Body of pancreas (tissue), 4 donors: ENCODE results near the gene KIF16B.

Experiments used
- POLR2A ChIP-seq, 3 donors: fragments of 450-650 bp; IDR thresholded peaks; one replicate each; pipeline ENCODE4 v1.6.1; 2016; ENCODE audit warnings: antibody characterized with exemption in 3 of 3, mild to moderate bottlenecking in 2 of 3
- TF ChIP-seq, protein P1 (sequence below), 7 experiments: fragments of 450-650 bp in 4 of 7; fragments of 200-600 bp in 3 of 7; sonication (generic) in 3 of 7; IDR thresholded peaks; one replicate each; pipeline ENCODE4 v1.5.1; 2016 to 2019; ENCODE audit warnings: antibody characterized with exemption in 7 of 7

DNA sequence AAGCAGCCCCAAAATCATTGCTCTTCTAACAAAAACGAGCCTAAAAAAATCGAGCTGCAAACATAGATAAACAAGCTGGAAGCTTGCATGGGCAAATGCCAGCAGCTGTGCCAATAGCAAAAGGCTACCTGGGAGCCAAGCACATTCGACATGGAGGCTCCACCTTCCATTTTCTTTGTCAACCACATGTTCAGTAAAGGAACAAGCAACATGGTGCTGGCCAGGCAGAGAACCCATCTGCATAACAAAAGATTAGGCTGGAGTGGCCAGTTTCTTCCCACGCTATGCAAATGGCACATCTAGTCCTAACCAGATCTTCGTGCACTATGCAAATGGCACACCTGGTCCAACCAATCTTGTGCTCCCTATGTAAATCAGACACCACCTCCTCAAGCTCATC lies 110.5 kb downstream of the KIF16B start:
- TF ChIP-seq, protein P1, sequence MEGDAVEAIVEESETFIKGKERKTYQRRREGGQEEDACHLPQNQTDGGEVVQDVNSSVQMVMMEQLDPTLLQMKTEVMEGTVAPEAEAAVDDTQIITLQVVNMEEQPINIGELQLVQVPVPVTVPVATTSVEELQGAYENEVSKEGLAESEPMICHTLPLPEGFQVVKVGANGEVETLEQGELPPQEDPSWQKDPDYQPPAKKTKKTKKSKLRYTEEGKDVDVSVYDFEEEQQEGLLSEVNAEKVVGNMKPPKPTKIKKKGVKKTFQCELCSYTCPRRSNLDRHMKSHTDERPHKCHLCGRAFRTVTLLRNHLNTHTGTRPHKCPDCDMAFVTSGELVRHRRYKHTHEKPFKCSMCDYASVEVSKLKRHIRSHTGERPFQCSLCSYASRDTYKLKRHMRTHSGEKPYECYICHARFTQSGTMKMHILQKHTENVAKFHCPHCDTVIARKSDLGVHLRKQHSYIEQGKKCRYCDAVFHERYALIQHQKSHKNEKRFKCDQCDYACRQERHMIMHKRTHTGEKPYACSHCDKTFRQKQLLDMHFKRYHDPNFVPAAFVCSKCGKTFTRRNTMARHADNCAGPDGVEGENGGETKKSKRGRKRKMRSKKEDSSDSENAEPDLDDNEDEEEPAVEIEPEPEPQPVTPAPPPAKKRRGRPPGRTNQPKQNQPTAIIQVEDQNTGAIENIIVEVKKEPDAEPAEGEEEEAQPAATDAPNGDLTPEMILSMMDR (IDR thresholded peaks at IDR 0.05): no peak
- no peak for TF ChIP-seq POLR2A (IDR thresholded peaks at IDR 0.05)
